Transverse colon (tissue), 3 donors: ENCODE measurements around the gene IWS1.

Experiments
- POLR2A ChIP-seq: fragments of 450-650 bp; IDR thresholded peaks from one replicate; pipeline ENCODE4 v1.6.1; 2016; ENCODE audit warnings: antibody characterized with exemption, mild to moderate bottlenecking, moderate library complexity
- TF ChIP-seq, protein P1 (sequence below), 5 experiments: fragments of 200-600 bp in 3 of 5; fragments of 450-650 bp in 2 of 5; sonication (generic) in 3 of 5; IDR thresholded peaks; 1 replicate in 2 of 5; 2 replicates in 3 of 5; pipeline ENCODE4 v1.5.1; 2016 to 2017; ENCODE audit warnings: antibody characterized with exemption in 5 of 5, inconsistent platforms in 3 of 5, mild to moderate bottlenecking in 2 of 5, moderate library complexity in 1 of 5

DNA sequence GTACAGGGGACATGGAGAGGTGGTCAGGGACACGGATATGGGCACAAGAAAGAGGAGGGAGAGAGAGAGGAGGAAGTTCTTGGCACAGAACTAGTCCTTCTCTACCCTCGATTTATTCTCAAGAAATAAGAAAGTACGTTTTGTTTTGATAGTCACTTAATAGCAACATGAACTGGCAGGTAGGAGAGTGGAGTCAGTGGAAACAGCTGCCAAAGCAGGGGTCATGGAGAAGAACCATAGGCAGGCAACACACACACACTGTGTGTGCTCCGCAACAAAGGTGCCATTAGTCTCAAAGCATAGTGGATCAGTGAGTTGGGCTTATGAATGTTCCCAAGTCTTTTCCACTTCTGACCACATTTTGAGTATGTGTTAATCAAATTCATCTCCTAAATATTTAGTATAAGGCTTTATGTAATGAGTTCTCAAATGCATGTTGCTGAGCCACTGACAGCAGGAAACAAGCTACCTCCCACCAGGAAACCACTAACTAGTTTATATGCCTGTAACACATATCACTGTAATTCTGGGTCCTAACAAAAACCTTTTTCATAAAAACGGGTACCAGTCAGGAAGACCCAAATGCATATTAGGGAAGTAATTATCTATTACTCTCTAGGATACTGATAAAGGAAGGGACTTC lies 41.1 kb downstream of the IWS1 start:
- TF ChIP-seq, protein P1, sequence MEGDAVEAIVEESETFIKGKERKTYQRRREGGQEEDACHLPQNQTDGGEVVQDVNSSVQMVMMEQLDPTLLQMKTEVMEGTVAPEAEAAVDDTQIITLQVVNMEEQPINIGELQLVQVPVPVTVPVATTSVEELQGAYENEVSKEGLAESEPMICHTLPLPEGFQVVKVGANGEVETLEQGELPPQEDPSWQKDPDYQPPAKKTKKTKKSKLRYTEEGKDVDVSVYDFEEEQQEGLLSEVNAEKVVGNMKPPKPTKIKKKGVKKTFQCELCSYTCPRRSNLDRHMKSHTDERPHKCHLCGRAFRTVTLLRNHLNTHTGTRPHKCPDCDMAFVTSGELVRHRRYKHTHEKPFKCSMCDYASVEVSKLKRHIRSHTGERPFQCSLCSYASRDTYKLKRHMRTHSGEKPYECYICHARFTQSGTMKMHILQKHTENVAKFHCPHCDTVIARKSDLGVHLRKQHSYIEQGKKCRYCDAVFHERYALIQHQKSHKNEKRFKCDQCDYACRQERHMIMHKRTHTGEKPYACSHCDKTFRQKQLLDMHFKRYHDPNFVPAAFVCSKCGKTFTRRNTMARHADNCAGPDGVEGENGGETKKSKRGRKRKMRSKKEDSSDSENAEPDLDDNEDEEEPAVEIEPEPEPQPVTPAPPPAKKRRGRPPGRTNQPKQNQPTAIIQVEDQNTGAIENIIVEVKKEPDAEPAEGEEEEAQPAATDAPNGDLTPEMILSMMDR (IDR thresholded peaks at IDR 0.05): no peak
- no peak for TF ChIP-seq POLR2A
